Activated CD4-positive, alpha-beta T cell treated with anti-CD3 and anti-CD28 coated beads, Interleukin-2, amount 50 U/mL, for 1 hour (primary cell): ENCODE measurements around the gene DGKG.

Experiments
- DNase-seq: peaks from one replicate; pipeline ENCODE4 v3.0.0-alpha.2; 2020

DGKG gene

DNA sequence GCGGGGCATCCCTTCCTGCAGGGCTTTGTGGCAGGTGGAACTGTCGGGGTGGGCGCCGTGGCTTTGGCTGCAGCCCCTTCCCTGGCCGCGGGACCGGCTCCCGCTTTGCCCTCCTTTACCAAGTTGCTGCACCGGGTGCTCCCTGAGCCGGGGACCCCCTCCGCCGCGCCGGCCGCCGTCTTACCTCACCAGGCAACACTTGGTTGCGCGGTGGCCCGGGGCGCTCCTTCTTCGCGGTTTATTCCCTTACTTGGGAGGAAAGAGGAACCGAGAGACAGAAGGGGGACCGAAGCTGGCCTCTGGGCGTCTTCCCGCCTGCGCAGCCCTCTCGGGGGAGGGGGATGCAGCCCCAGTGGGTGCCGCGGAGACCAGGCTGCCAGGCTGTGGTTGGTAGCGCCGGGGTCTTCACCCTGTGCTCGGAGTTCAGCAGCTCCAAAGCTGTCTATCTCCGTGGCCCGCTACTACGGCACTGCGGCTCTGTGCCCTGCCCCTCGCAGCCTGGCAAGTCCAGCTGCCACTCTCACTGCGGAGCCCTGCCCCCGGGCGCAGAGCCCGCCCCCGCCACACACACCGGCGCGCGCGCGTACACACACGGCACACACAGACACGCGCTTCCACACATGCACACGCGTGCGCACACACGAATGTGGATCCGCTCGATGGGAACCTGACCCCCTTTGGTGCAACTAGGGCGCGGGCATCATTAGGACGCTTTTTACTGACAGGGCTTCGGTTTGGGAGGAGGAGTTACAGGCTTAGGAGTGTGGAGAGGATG, at the start of gene DGKG:
Gene DGKG (minus strand): TSS at position 473 of the 775 bp plus-strand sequence. CDS start 41,775 bp downstream, outside the sequence.
- peak; percentile 0 for DNase-seq

DNA sequence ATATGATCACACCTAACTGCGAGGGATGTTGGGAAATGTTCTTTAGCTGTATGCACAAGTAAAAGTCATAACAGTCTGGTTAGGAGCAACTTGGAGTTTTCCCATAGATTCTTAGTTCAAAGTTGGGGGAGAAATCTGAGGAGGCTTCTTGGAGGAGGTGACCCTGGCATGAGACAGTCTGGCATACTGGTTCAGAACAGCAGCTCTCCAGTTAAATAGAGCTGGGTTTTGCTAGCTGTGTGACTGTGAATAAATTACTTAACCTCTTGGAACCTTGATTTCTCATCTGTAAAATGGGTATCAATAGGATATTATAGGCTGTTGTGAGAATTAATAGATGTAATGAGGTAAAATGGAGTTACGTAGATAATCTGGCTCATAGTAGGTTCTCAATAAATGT, 49.1 kb upstream of the DGKG start:
- DNase-seq = no peak

DNA sequence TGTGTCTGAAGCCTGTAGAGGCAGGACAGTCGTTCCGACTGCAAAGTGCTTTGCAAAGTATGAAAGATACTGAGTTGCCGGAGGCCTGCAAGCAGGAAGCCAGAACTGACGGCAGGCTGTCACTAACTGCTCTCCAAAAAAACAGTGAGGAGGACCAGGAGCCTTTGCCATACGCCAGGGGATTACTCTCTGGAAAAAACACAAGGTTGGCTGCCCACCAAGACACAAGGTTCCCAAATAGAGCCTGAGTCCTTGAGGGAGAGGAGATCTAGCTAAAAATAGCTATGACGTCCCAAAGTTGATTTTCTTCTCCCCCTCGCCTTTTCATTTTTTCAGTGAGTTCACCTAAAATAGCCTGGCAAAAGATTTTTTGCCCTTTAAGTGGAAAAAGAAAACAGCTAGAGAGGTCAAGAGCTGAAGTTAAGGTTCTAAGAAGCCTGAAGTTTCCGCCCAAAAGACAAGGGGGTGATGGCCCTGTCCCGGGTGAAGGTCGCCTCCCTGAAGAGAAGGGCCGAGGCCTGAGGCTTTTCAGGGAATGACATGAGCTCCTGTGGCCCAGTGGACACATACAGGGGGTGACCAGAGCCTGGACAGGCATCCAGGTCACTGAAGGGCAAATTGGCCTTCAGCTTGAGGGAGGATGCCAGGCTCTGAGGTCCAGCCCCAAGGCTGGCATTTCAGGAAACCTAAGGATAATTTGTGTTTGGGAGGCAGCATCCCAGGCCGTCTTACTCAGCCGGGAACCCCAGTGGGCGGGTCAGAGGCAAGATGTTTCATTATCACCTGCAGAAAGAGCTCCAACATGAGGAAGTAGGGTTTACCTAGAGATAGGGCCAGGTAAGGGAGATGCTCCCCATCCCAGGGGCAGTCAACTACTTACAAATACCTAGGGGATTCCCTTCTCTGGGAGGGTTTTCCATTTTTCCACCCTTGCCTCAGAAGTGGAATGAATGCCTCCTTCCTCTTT, 44.9 kb upstream of the DGKG start:
- no peak for DNase-seq

DNA sequence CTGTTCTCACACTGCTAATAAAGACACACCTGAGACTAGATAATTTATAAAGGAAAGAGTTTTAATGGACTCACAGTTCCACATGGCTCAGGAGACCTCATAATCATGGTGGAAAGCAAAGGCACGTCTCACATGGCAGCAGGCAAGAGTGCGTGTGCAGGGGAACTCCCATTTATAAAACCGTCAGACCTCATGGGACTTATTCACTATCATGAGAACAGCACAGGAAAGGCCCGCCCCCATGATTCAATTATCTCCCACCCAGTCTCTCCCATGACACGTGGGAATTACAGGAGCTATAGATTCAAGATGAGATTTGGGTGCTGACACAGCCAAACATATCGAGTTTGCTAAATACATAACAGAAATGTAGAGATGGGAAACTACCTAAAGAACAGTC, 39.5 kb upstream of the DGKG start:
- no peak for DNase-seq

DNA sequence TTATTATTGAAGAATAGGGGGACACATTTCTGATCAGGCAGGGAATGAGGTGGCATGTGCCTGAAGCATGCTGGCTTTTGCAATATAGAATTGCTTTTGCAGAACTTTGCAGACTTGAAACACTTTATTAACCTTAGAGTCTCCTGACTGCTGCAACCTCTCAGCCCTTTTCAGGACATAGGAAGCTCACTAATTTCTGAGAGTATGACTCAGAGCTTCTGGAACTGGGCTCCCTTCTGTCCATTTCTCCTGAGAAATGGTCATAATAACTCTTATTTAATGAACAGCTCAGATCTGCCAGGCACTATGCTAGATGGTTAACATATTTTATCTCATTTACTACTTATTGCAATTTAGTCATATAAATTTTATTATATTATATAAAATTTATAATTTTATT, 38.6 kb upstream of the DGKG start:
- DNase-seq = no peak

DNA sequence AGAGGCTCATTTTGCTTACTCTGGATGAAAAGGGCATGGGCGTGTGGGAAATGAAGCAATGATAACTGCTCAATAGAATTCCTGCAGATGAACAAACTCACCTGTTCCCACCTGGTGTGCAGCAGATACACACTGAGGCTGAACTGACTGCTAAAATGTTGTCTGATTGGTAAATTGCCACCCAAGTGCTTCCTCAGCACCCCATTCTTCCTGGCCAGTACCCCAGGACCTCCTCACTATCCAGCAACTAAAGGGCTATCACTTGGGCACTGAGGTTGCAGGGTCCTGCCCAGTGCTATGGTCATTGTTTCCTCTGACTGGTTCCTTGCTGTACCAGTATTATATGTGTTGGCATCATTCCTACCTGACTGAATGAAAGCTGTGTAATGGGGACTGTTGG, 38.0 kb upstream of the DGKG start:
- DNase-seq = no peak

DNA sequence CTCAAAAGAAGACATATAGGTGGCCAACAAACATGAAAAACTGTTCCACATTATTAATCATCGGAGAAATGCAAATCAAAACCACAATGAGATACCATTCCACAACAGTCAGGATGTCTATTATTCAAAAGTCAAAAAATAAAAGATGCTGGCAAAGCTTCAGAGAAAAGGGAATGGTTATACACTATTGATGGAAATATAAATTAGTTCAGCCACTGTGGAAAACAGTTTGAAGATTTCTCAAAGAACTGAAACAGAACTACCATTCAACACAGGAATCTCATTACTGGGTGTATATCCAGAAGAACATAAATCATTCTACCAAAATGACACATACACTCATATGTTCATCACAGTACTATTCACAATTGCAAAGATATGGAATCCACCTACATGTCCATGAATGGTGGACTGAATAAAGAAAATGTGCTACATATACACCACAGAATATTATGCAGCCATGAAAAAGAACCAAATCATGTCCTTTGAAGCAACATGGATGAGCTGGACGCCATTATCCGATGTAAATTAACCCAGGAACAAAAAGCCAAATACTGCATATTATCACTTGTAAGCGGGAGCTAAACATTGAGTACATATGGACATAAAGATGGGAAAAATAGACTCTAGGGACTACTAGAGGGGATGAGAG, 32.7 kb upstream of the DGKG start:
- no peak for DNase-seq

DNA sequence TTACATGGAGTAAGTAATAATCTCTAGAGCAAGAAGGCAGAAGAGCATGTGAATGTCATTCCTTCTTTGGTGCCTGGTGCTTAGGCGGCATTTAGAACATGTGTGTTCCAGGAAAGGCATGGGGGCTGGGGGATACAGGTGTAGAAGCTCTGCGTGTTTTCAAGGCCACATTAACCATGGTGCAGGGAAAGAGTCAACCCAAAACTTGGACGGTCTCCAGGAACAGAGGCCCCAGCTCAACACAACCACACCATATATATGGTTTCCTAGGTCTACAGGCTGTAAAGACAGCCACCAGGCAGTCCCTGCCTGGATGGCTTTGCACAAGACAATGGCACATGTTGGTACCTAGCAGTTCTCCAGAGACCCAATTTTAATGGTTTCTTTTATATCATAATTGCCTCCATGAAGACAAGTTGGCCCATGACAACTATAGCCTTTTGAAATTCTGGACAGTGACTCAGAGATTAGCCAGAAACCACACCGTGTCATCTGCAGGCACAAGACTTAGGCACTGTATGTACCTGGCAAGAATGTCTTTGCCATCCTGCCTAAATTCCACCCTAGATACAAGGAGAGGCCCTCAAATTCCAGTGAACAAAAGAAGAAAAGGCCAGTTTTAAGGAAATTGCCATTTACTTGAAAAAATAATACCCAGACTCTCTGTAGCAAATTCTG, 25.0 kb upstream of the DGKG start:
- no peak for DNase-seq

DNA sequence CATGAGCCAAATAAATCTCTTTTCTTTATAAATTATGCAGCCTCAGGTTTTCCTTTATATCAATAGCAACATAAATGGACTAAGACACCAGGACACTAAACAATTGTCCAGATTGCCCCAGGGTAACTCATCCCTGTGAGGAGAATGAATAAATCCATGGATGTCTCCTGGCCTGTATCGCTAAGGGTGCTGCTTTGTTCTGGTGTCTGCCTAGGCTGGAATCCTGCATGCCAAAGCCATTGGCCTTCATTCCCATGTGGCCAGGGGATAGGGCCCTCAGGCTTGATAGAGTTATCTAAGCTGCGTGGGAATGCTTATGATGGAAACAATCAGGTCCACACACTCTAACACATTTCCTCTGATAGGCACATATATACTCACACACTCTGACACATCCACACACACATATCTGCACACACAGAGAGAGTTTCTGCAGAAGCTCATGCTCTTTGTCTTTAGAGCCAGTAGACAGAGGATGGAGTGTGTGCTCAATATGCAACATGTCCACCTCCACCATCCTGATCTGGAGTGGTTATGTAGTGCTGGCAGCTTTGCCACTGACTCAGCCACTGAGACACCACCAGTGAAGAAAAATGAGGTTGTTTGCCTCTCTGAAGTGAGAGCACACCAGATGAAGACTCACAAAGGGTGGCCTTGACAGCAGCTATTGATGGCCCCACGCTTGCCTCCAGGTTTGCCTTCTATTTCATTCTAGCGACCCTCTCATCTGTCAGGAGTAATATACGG, 24.0 kb upstream of the DGKG start:
- DNase-seq = no peak

DNA sequence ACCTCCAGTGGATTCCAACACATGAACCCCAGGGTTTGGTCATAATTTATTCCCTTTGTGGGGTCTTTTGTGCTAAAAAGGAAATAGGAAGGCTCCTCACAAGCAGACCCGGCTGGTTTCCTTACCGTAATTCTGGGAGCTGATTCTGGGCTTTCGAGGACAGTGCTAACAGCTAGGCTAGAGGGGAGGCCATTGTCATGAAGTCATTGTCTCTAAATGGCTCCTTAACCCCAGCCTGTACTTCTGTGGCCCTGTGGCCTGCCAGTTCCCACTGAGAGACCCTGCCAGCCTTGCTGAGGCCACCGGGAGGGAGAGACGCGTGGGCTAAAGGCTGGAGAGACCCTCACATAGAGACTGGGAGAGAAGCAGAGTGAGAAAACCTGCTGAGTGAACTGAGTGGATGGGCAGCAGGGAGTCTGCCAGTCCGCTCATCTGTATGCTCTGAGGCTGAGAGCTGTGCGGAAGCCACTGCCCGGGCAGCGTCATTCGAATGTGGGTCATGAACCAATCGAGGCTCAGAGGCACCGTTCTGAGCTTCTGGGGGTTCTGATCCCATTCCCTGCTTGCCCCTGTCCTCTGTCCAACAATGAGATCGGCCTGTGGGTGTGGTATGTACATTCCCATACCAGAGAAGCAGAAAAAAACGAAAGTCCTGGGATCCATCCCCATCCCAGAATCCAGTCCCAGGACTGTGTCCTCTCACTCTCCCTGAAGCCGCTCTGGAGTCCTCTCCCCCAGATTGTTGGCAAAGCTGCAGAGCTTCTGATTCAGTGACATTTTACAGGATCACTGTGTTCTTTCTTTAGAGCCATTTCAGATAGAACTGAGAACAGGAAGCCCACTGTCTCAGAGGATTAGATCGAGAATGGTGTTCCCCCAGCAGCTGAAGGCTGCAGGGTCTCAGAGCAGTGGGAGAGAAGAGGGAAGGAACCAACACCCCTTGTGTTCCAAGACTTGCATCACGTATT, 21.3 kb upstream of the DGKG start:
- DNase-seq = no peak

DNA sequence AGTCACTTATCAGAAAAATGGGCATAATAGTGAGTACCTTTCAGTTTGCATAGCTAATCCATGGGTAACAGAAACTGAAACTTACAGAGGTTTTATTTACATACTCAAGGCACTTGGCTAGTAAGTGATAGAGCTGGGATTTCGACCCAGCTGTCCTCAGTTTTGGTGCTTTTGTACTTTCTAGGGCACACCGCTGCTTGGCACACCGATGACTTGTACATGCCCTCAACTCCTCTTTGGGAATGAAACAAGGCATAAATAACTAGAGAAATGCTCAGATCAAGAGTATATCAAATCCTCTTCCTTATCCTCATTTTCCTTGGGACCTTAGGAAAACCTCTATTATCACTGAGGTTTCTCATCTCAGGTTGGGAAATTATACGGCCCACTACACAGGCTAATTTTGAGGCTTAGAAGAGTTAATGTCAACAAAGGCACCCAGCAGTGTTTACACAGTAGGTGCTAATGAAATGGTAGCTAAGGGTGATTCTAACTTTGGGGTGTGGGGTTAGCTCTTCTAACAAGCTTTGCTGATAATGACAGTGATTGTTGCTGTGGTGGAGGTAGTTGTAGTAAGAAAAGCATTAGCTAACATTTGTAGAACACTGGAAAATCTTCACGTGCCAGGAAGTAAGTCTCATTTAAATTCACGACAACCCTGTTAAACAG, 20.3 kb upstream of the DGKG start:
- DNase-seq = no peak

DNA sequence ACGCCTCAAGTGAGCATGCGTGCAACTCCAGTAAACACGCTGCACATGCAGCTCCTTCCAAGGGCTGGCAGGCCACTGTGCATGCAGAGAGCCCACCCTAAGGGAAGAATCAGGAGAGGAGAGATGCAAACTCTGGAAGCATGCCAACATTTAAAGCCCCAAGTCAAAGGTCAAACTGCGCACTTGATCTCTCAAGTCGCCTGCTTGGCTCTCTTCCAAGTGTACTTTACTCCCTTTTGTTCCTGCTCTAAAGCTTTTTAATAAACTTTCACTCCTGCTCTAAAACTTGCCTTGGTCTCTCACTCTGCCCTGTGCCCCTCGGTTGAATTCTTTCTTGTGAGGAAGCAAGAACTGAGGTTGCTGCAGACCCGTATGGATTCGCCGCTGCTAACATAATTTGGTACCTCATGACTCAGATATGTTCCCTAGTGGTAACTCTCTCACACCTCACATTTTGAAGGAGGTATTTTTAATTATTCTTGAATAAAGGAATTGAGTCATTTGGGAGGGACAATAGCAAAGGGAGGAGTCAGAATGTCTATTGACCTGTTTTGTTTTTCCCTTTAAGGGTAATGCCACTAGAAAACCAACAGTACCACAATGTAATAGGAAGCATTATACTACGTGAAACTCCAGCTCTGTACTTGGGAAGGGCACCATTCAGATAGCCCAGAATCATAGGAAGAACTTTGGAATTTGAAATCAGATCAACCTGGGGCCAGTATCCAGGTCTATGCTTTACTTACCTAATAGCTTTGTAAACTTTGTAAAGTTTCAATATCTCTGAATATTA, 19.6 kb upstream of the DGKG start:
- DNase-seq = no peak

DNA sequence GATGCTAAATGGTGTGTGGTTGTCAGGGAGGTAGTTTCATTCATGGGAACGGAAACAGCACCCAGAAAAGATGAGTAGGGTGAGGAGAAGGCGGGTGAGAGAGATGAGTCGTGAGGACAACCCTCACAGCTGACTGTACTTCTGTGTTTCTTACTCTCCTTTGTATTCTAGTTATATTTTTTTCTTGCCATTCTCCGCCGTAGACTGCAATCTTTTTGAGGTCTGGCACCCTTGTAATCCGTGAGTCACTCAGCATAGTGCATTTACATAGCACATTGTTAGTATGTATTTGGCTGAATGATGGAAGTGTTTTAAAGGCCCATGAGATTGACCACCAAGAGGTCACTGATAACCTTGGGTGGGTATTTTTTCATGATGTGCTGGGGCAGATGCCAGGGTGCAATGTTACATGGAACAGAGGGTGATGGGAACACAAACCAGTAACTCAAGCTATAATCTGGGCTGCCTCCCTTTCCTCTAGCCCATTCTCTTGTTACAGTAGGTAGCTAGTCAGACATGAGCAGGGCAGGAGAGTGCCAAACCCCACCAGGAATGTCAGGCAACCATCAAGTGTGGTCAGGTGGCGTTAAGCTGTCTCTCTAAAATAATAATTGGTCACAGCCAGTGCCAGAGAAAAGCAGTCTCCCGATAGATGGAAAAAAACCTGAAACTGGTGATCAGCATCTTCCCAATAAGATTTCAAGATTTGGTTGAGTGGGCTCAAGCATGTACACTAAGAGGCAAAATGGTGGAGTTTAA, 18.8 kb upstream of the DGKG start:
- no peak for DNase-seq

DNA sequence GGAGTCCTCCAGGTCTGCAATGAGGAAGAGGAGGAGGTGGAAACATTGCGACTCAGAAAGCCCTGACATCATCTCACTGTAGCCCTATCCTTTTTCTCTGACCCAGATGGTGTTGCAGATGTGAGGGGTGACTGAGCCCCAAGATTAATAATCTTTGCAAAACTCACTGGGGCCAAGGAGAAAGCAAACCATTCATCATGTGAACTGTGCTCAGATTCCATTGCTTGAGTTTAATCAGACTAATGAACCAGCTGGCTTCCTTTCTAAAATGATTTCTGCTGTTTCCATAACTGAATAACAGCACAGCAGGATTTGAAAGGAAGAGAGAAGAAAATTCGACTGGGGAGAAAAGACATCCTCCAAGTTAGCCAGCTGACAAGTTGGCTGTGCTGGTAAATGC, 13.4 kb upstream of the DGKG start:
- no peak for DNase-seq

DNA sequence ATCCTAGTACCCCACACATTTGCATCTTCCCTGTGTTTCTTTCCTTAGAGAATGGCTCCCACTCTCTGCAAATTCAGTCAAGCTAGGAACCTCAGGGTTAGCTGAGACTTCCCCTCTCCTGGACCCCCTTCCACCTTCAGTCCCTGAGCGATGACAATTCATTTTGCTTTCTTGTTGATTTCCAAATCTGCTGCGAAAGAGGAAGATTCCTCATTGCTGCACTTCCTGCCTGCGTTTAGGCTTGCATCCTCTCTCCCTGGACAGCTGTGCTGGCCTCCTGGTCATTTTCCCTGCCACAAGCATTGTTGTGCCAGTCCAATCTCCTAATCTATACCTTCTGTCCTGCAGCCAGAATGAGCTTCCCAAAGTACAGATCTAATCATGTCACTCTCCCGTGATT, 12.3 kb upstream of the DGKG start:
- no peak for DNase-seq

DNA sequence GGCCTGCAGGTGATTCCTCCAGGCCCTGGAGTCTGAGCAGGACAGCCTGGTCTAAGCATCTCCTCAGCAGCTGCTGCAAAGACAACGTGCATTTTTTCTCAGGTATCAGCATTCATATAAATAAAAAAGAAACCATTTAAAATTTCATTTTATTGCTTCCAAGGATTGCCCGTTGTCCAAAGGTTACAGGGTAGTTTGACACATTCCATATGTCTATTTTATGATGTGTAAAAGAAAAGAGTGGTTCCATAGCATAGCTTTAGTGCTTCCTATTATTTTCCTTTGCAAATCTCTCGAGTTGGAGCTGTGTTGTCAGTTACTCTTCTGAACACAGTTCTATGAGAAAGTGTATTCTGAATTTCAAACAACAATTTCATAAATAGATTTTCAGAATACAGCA, 7.2 kb upstream of the DGKG start:
- no peak for DNase-seq

DNA sequence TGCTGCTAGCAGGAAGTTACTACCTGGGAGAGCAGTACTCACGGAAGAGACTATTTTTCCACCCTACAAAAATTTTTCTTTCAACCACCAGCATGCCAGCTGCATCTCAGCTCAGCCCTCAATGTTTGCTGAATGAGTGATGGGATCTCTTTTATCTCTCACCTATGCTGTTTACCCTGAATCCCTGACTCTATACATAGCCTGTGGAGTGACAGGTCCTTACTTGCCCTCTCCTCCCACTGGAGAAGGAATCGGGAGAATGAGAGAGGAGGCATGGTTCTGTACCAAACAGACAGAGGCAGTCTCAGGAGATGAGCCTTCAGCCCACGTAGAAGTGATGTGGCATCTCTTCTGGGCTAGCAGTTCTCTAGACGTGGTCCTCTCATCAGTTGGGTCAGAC, 6.7 kb upstream of the DGKG start:
- no peak for DNase-seq

DNA sequence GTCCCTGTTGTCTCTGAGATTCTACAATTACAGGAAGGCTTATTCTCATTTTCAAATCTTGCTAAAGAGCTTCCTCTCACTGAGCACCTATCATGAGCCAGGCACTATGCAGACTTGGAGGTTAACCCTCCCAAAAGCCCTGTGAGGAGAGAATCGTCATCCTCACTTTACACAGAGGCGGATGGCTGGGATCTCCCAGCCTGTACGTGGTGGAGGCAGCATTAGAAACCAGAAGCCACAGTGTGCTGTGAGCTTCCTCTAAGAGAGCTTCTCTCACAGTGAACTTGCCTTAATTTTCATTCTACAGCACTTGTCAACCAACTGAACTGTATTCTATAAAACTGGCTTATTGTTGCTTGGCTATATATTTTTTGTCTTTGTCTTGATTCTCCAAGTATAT, 6.1 kb upstream of the DGKG start:
- DNase-seq = no peak

DNA sequence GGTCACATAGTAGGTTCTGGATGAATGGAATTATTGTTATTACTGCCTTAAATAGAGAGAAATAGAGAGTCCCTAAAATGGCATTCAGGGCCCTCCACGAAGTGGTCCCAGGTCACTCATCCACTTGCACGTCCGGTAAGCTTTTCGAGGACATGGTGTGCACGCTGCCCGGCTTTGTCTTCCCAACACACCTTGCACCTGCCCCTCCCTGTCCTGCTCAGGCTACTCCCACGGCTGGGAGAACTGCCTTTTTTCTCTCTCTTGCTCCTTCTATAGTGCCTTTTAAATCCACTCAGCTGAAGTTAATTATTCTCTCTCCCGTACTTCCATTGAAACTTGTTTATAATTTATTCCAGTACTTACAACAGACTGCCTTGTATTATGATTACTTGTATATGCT, 5.6 kb upstream of the DGKG start:
- no peak for DNase-seq
